CD4-positive, CD25-positive, alpha-beta regulatory T cell (primary cell): ENCODE results near the gene DBNL. TPM values are rescaled to one million over a fixed set of nuclear protein-coding genes. Genes with fewer than 3 reads are reported as not detected.

Experiments used
- ATAC-seq, 2 donors: fragments of 150-1000 bp; cut with Tn5 transposase; one replicate each; pipeline ENCODE4 v1.10.0; 2021; ENCODE audit warnings: low read depth in 2 of 2, moderate number of reproducible peaks in 2 of 2, moderate library complexity in 1 of 2
- DNase-seq, 3 donors: peaks; one replicate each; pipeline versions ENCODE4 v3.0.0 to v3.0.0-alpha.2; 2012 to 2022; ENCODE audit warnings: mixed read lengths in 1 of 3
- H3K27ac ChIP-seq: one replicate; pipeline ENCODE4 v1.7.0; 2013; ENCODE audit warnings: mild to moderate bottlenecking, low read length; ENCODE audit not compliant: insufficient read depth, poor library complexity, severe bottlenecking
- H3K27me3 ChIP-seq: one replicate; pipeline ENCODE4 v1.7.0; 2013; ENCODE audit warnings: low read length; ENCODE audit not compliant: control insufficient read depth, insufficient read depth
- H3K36me3 ChIP-seq: one replicate; pipeline ENCODE4 v1.7.0; 2013; ENCODE audit warnings: mild to moderate bottlenecking, low read length, moderate library complexity; ENCODE audit not compliant: control insufficient read depth, insufficient read depth
- H3K4me1 ChIP-seq: 2 replicates; pipeline ENCODE4 v1.7.0; 2013; ENCODE audit warnings: mild to moderate bottlenecking, low read length; ENCODE audit not compliant: insufficient read depth, control insufficient read depth, poor library complexity, severe bottlenecking
- H3K4me3 ChIP-seq: one replicate; pipeline ENCODE4 v1.7.0; 2013; ENCODE audit warnings: low read depth, mild to moderate bottlenecking, low read length, moderate library complexity
- H3K9me3 ChIP-seq, 2 experiments: 1 replicate in 1 of 2; 2 replicates in 1 of 2; pipeline ENCODE4 v1.7.0; 2013; ENCODE audit warnings: low read length in 2 of 2, mild to moderate bottlenecking in 1 of 2, moderate library complexity in 1 of 2; ENCODE audit not compliant: control insufficient read depth in 2 of 2
- H3K27ac Mint-ChIP-seq, 3 donors: one replicate each; pipeline ENCODE4 v1.8.0; 2020 to 2022; ENCODE audit warnings: mild to moderate bottlenecking in 3 of 3, mixed read lengths in 3 of 3, moderate library complexity in 2 of 3
- H3K27me3 Mint-ChIP-seq: one replicate; pipeline ENCODE4 v1.8.0; 2022; ENCODE audit warnings: mild to moderate bottlenecking, mixed read lengths
- H3K36me3 Mint-ChIP-seq: one replicate; pipeline ENCODE4 v1.8.0; 2020; ENCODE audit warnings: mixed read lengths
- H3K4me1 Mint-ChIP-seq, 4 donors: one replicate each; pipeline ENCODE4 v1.8.0; 2020 to 2022; ENCODE audit warnings: mixed read lengths in 4 of 4, mild to moderate bottlenecking in 1 of 4
- H3K4me3 Mint-ChIP-seq, 4 donors: one replicate each; pipeline ENCODE4 v1.8.0; 2020 to 2022; ENCODE audit warnings: mild to moderate bottlenecking in 4 of 4, mixed read lengths in 4 of 4, moderate library complexity in 3 of 4
- H3K9me3 Mint-ChIP-seq, 7 donors: one replicate each; pipeline ENCODE4 v1.8.0; 2020 to 2022; ENCODE audit warnings: mixed read lengths in 7 of 7, mild to moderate bottlenecking in 3 of 7, moderate library complexity in 2 of 7
- polyA plus RNA-seq, 4 donors: library from polyadenylated mRNA; unstranded; fragments of 300-500 nt; fragmentation: Illumina TruSeq; gene quantifications; one replicate each; pipeline ENCODE4 v1.2.3, GENCODE V29; 2021
- total RNA-seq: library from RNA; stranded (reverse); gene quantifications from one replicate; pipeline ENCODE4 v1.2.3, GENCODE V29; 2022

The DBNL gene
- total and polyA plus RNA-seq, 5 donors from 2014 or later, result 104 to 206 (median 167) TPM

DNA sequence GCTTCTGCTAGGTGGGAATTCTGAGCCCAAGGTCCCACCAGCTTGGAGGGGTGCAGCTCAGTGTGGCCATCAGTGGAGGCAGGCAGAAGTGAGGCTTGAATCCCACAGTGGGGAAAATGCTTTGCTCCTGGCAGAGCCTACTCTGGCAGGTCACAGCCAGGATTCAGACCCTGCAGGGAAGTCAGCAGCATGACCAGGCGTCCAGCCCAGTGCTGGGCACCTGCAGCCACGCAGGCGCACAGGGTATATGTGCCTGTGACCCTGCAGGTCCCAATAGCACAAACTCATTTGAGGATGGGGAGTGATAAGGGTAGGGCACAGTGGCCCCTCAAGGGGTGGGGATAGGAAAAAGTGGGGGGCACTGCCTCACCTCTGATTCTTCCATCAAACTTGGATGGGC is 51.3 kb downstream of the DBNL start:
- peaks cover 5% of the 10 kb centered on the region for H3K4me1 ChIP-seq

GRCh38 chr7:44096326-44096881 is 51.9 kb downstream of the DBNL start:
- peaks cover 0 to 14% (median 10%) of the 10 kb centered on the region in 4 donors for H3K4me1 Mint-ChIP-seq
- no peaks in the 10 kb centered on the region for H3K36me3 ChIP-seq
- peaks cover 8% of the 10 kb centered on the region for H3K27me3 Mint-ChIP-seq
- H3K27me3 ChIP-seq, result no peaks in the 10 kb centered on the region
- H3K9me3 ChIP-seq, result no peaks in the 10 kb centered on the region
- peaks cover 5% of the 10 kb centered on the region for H3K4me1 ChIP-seq
- peak overlapping the region in 1 of 3 donors; percentile 38 for H3K27ac Mint-ChIP-seq
- no peak overlapping the region for H3K4me3 Mint-ChIP-seq
- no peak for DNase-seq
- H3K9me3 Mint-ChIP-seq, result no peaks in the 10 kb centered on the region
- no peak for ATAC-seq
- H3K27ac ChIP-seq, result no peak overlapping the region
- H3K4me3 ChIP-seq, result no peak overlapping the region
- no peaks in the 10 kb centered on the region for H3K36me3 Mint-ChIP-seq

More for the DNA sequence above, 51.3 kb downstream of the DBNL start:
- H3K4me1 Mint-ChIP-seq, result peaks cover 0 to 14% (median 10%) of the 10 kb centered on the region in 4 donors
- Histone ChIP-seq H3K9me3 (no peaks in the 10 kb centered on the region), H3K4me3 (no peak overlapping the region), H3K27me3 (no peaks in the 10 kb centered on the region), H3K36me3 (no peaks in the 10 kb centered on the region), H3K27ac (no peak overlapping the region)
- H3K9me3 Mint-ChIP-seq, result no peaks in the 10 kb centered on the region
- no peak for ATAC-seq
- H3K27me3 Mint-ChIP-seq, result peaks cover 8% of the 10 kb centered on the region
- no peak overlapping the region for H3K4me3 Mint-ChIP-seq
- H3K36me3 Mint-ChIP-seq, result no peaks in the 10 kb centered on the region
- no peak for DNase-seq
- H3K27ac Mint-ChIP-seq, result peak overlapping the region in 1 of 3 donors; percentile 69

DNA sequence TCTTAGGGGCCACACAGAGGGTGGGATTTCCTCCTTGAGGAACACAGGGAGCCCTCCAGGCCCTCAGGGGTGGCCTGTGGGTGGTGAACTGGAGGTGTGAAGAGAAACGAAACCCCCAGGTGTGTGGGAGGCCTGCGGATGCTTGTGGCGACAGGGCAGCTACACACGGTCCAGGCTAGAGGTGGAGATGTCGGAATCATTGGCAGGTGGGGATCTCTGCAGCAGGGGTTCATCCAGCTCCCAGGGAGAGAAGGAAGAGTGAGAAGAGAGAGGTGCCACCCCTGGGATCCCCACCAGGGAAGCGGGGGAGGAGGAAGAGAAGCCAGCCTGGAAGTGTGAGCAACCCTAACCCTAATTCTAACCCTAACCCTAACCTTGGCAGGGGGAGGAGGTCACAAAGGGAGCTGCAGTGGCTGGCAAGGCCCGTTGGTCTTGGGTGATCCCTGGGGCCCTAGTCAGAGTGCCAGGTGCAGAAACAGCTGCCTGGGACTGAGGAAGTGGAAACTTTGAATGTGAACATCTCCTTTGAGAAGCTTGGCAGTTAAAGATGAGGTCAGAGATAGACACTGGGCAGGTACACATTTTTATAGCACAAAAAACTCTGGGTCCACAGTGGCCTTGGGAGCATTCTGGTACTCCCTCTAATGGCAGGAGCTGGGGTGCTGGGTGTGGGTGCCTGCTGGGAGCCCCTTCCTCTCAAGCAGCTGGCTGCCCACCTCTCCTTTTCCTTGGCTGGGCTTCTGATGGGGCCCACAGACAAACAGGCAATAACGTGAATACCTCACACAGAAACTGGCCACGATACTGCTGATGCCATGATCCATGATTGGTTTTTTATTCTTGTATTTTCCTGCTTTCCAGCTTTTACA is 52.8 kb downstream of the DBNL start:
- Histone ChIP-seq H3K27ac (no peak overlapping the region), H3K4me1 (peaks cover 5% of the 10 kb centered on the region), H3K4me3 (no peak overlapping the region), H3K36me3 (no peaks in the 10 kb centered on the region), H3K9me3 (no peaks in the 10 kb centered on the region), H3K27me3 (no peaks in the 10 kb centered on the region)
- Mint-ChIP-seq H3K27me3 (peaks cover 8% of the 10 kb centered on the region), H3K4me3 (no peak overlapping the region), H3K36me3 (no peaks in the 10 kb centered on the region), H3K9me3 (no peaks in the 10 kb centered on the region), H3K4me1 (peaks cover 0 to 14% (median 10%) of the 10 kb centered on the region in 4 donors), H3K27ac (peak overlapping the region in 2 of 3 donors; percentile 42 to 63)
- ATAC-seq (peak; percentile 22 to 25), DNase-seq (peak in 1 of 3 donors; percentile 50)

- Mint-ChIP-seq H3K9me3 (peaks cover 0 to 1% (median 0%) of the 10 kb centered on the region in 7 donors), H3K27ac (no peak overlapping the region), H3K27me3 (peaks cover 6% of the 10 kb centered on the region), H3K36me3 (no peaks in the 10 kb centered on the region), H3K4me1 (peaks cover 0 to 15% (median 12%) of the 10 kb centered on the region in 4 donors), H3K4me3 (no peak overlapping the region)
- Histone ChIP-seq H3K36me3 (no peaks in the 10 kb centered on the region), H3K4me3 (no peak overlapping the region), H3K27ac (no peak overlapping the region), H3K9me3 (no peaks in the 10 kb centered on the region), H3K27me3 (peaks cover 3% of the 10 kb centered on the region), H3K4me1 (peaks cover 5% of the 10 kb centered on the region)
- no peak for DNase-seq
- no peak for ATAC-seq
These were observed 53.9 kb downstream of the DBNL start for GRCh38 chr7:44098092-44099068.

DNA sequence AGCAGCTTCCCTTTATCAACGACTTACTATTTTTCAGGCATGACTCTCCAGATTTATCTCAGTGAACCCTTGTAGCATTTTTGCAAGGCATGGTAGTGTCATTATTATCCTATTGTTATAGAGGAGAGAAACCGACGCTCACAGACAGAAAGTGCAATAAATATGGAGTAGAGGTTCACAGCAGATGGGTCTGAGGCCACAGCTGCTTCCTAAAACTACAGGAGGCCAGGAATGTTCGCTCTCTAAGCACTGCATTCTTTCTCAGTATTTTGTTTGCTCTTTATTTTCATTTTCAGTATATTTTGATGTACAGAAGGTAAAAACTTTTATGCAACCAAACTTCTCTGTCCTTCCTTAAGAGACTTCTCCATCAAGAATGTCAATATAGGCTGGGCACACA is 55.2 kb downstream of the DBNL start:
- peaks cover 4% of the 10 kb centered on the region for H3K27me3 Mint-ChIP-seq
- H3K27me3 ChIP-seq, result peaks cover 4% of the 10 kb centered on the region
- peaks cover 15% of the 10 kb centered on the region for H3K4me1 ChIP-seq
- H3K9me3 ChIP-seq, result no peaks in the 10 kb centered on the region
- no peak overlapping the region for H3K27ac Mint-ChIP-seq
- H3K4me1 Mint-ChIP-seq, result peaks cover 0 to 16% (median 12%) of the 10 kb centered on the region in 4 donors
- DNase-seq (no peak), ATAC-seq (no peak)
- H3K36me3 Mint-ChIP-seq, result no peaks in the 10 kb centered on the region
- H3K27ac ChIP-seq, result no peak overlapping the region
- no peak overlapping the region for H3K4me3 Mint-ChIP-seq
- no peaks in the 10 kb centered on the region for H3K36me3 ChIP-seq
- no peak overlapping the region for H3K4me3 ChIP-seq
- peaks cover 0 to 1% (median 0%) of the 10 kb centered on the region in 7 donors for H3K9me3 Mint-ChIP-seq

GRCh38 chr7:44100458-44101302 is 56.2 kb downstream of the DBNL start:
- Histone ChIP-seq H3K27ac (no peak overlapping the region), H3K4me1 (peaks cover 15% of the 10 kb centered on the region), H3K36me3 (no peaks in the 10 kb centered on the region), H3K27me3 (peaks cover 4% of the 10 kb centered on the region), H3K9me3 (no peaks in the 10 kb centered on the region), H3K4me3 (no peak overlapping the region)
- peaks cover 0 to 25% (median 13%) of the 10 kb centered on the region in 4 donors for H3K4me1 Mint-ChIP-seq
- peaks cover 9% of the 10 kb centered on the region for H3K27me3 Mint-ChIP-seq
- DNase-seq, result no peak
- no peak overlapping the region for H3K4me3 Mint-ChIP-seq
- H3K27ac Mint-ChIP-seq, result no peak overlapping the region
- no peak for ATAC-seq
- peaks cover 0 to 1% (median 0%) of the 10 kb centered on the region in 7 donors for H3K9me3 Mint-ChIP-seq
- no peaks in the 10 kb centered on the region for H3K36me3 Mint-ChIP-seq
